GM23338 (cell line): ENCODE data around the gene CYSLTR2. TPM values are rescaled to one million over a fixed set of nuclear protein-coding genes. Genes with fewer than 3 reads are reported as not detected.

Source experiments
- ATAC-seq: fragments of 200-7000 bp; cut with Tn5 transposase; 3 replicates; pipeline ENCODE4 v1.9.1; 2020
- DNase-seq: peaks from one replicate; pipeline ENCODE4 v3.0.0-alpha.2; 2015; ENCODE audit warnings: low spot score
- H2AFZ ChIP-seq: fragments of 200-600 bp; sonication (generic); 2 replicates; pipeline ENCODE4 v1.8.0; 2016; ENCODE audit warnings: antibody characterized with exemption, mild to moderate bottlenecking, moderate library complexity
- H3F3A ChIP-seq: fragments of 200-600 bp; sonication (generic); replicated peaks from 2 replicates; pipeline ENCODE4 v1.8.0; 2017; ENCODE audit warnings: antibody characterized with exemption, mixed run types, low read depth
- H3K27ac ChIP-seq: fragments of 200-600 bp; sonication (generic); 2 replicates; pipeline ENCODE4 v1.6.1; 2016; ENCODE audit warnings: low read depth
- H3K27me3 ChIP-seq: fragments of 200-600 bp; sonication (generic); 2 replicates; pipeline ENCODE4 v1.8.0; 2016; ENCODE audit warnings: mild to moderate bottlenecking, mixed run types, moderate library complexity; ENCODE audit not compliant: insufficient read depth
- H3K36me3 ChIP-seq: fragments of 200-600 bp; sonication (generic); 2 replicates; pipeline ENCODE4 v1.8.0; 2016; ENCODE audit warnings: mild to moderate bottlenecking; ENCODE audit not compliant: insufficient read depth
- H3K4me1 ChIP-seq: fragments of 200-600 bp; sonication (generic); 2 replicates; pipeline ENCODE4 v1.8.0; 2016; ENCODE audit warnings: mild to moderate bottlenecking, moderate library complexity; ENCODE audit not compliant: insufficient read depth
- H3K4me2 ChIP-seq: fragments of 200-600 bp; sonication (generic); 2 replicates; pipeline ENCODE4 v1.7.1; 2017; ENCODE audit warnings: mixed run types
- H3K4me3 ChIP-seq: fragments of 200-600 bp; sonication (generic); 2 replicates; pipeline ENCODE4 v1.6.1; 2016; ENCODE audit warnings: mixed run types
- H3K79me2 ChIP-seq: fragments of 200-600 bp; sonication (generic); replicated peaks from 2 replicates; pipeline ENCODE4 v1.8.0; 2017; ENCODE audit warnings: mild to moderate bottlenecking; ENCODE audit not compliant: insufficient read depth
- H3K9me2 ChIP-seq: fragments of 200-600 bp; sonication (generic); 2 replicates; pipeline ENCODE4 v1.8.0; 2017; ENCODE audit not compliant: insufficient read depth
- H4K20me1 ChIP-seq: fragments of 200-600 bp; sonication (generic); replicated peaks from 2 replicates; pipeline ENCODE4 v1.8.0; 2017; ENCODE audit warnings: mild to moderate bottlenecking; ENCODE audit not compliant: insufficient read depth
- H3K27ac Mint-ChIP-seq: 2 replicates; pipeline ENCODE4 v1.8.0; 2020; ENCODE audit warnings: inconsistent platforms, mild to moderate bottlenecking, moderate library complexity, mixed read lengths
- H3K27me3 Mint-ChIP-seq: 3 replicates; pipeline ENCODE4 v1.8.0; 2022; ENCODE audit warnings: low read depth, mild to moderate bottlenecking, moderate library complexity, mixed read lengths, inconsistent platforms; ENCODE audit not compliant: insufficient read depth, poor library complexity
- H3K36me3 Mint-ChIP-seq: 3 replicates; pipeline ENCODE4 v1.8.0; 2021; ENCODE audit warnings: low read depth, mild to moderate bottlenecking, inconsistent platforms, moderate library complexity, mixed read lengths
- H3K4me1 Mint-ChIP-seq: 3 replicates; pipeline ENCODE4 v1.8.0; 2020; ENCODE audit warnings: mild to moderate bottlenecking, inconsistent platforms, mixed read lengths
- H3K4me3 Mint-ChIP-seq: 3 replicates; pipeline ENCODE4 v1.8.0; 2021; ENCODE audit warnings: moderate library complexity, mild to moderate bottlenecking, inconsistent platforms, mixed read lengths
- H3K9me3 Mint-ChIP-seq: 3 replicates; pipeline ENCODE4 v1.8.0; 2020; ENCODE audit warnings: moderate library complexity, mild to moderate bottlenecking, inconsistent platforms, mixed read lengths
- CREB1 ChIP-seq: fragments of 250-450 bp; sonication (Bioruptor Pico); IDR thresholded peaks from 2 replicates; pipeline ENCODE4 v1.5.0; 2020; ENCODE audit warnings: low read depth, mild to moderate bottlenecking, moderate library complexity
- EZH2phosphoT487 ChIP-seq: fragments of 200-600 bp; sonication (generic); IDR thresholded peaks from one replicate; pipeline ENCODE4 v1.8.1; 2018; ENCODE audit warnings: antibody characterized with exemption; ENCODE audit not compliant: unreplicated experiment
- JUNB ChIP-seq: IDR thresholded peaks from one replicate; pipeline ENCODE4 v1.6.1; 2016; ENCODE audit warnings: antibody characterized with exemption; ENCODE audit not compliant: unreplicated experiment
- NANOG ChIP-seq: IDR thresholded peaks from 2 replicates; pipeline ENCODE4 v1.6.1; 2016; ENCODE audit warnings: antibody characterized with exemption, borderline replicate concordance
- POLR2AphosphoS5 ChIP-seq: IDR thresholded peaks from 2 replicates; pipeline ENCODE4 v1.6.1; 2016; ENCODE audit warnings: antibody characterized with exemption, low read depth
- STAT1 ChIP-seq: IDR thresholded peaks from one replicate; pipeline ENCODE4 v1.6.1; 2016; ENCODE audit warnings: antibody characterized with exemption; ENCODE audit not compliant: unreplicated experiment
- ZNF114 ChIP-seq: fragments of 250-450 bp; sonication (Bioruptor Pico); IDR thresholded peaks from 2 replicates; pipeline ENCODE4 v1.5.0; 2020; ENCODE audit warnings: mild to moderate bottlenecking, moderate library complexity
- ZNF331 ChIP-seq: fragments of 250-450 bp; sonication (Bioruptor Pico); IDR thresholded peaks from 2 replicates; pipeline ENCODE4 v1.5.0; 2020; ENCODE audit warnings: low read depth, mild to moderate bottlenecking, moderate library complexity
- polyA plus RNA-seq: library from polyadenylated mRNA; unstranded; fragments of >200 nt; fragmentation: Nextera tagmentation; extraction: Ambion mirVana; gene quantifications from 2 replicates; pipeline ENCODE4 v1.2.1, GENCODE V29; 2016
- total RNA-seq: library from RNA; depleted of rRNA; stranded (reverse); fragments of >200 nt; shearing (Covaris generic); gene quantifications from 2 replicates; pipeline ENCODE4 v1.2.3, GENCODE V29; 2014
- TF ChIP-seq, protein P1 (sequence below): IDR thresholded peaks from 2 replicates; pipeline ENCODE4 v1.6.1; 2016; ENCODE audit warnings: antibody characterized with exemption
- TF ChIP-seq, protein P2 (sequence below): IDR thresholded peaks from one replicate; pipeline ENCODE4 v1.6.1; 2018; ENCODE audit warnings: antibody characterized with exemption; ENCODE audit not compliant: unreplicated experiment
- TF ChIP-seq, protein P3 (sequence below), 2 experiments: fragments of 200-600 bp in 1 of 2; sonication (generic) in 1 of 2; conservative IDR thresholded peaks; 2 replicates each; pipeline versions ENCODE4 v1.5.1 to v1.6.1; 2016 to 2017; ENCODE audit warnings: antibody characterized with exemption in 2 of 2, low read depth in 2 of 2, mild to moderate bottlenecking in 2 of 2, moderate library complexity in 1 of 2
- TF ChIP-seq, protein P4 (sequence below): fragments of 250-450 bp; sonication (Bioruptor Pico); IDR thresholded peaks from 2 replicates; pipeline ENCODE4 v1.5.0; 2020; ENCODE audit warnings: mild to moderate bottlenecking, moderate library complexity

Gene CYSLTR2
- total and polyA plus RNA-seq, 2 experiments from 2014 or later, result not detected

DNA sequence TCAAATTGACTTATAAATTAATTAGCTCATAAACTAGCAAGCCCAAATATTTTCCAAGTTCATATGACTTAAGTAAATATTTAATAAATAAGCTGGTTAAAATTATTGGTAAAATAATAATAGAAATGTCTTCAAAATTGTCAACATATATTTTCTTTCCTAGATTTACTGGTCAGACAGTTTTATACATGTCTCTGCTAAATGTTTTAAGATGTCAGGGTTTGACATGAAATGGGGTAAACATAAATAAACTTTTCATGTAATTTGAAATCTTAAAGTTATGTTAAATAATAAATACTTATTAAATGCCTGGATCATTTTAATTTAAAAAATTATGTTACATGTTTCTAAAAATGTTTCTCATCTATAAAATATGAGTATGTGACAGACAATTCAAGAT lies 18.3 kb upstream of the CYSLTR2 start:
- DNase-seq (no peak), ATAC-seq (no peak)
- no peaks in the 10 kb centered on the region; the same call in 1 of the 2 replicates for H3K36me3 ChIP-seq
- H3K4me3 ChIP-seq, result no peak overlapping the region
- H3K79me2 ChIP-seq, result no peaks in the 10 kb centered on the region
- H3K27me3 ChIP-seq, result no peaks in the 10 kb centered on the region
- Mint-ChIP-seq H3K4me3 (no peak overlapping the region), H3K27ac (no peak overlapping the region), H3K27me3 (peaks cover 3% of the 10 kb centered on the region), H3K9me3 (peaks cover 18% of the 10 kb centered on the region), H3K4me1 (no peaks in the 10 kb centered on the region), H3K36me3 (peaks cover 5% of the 10 kb centered on the region)
- no peaks in the 10 kb centered on the region for H3K4me1 ChIP-seq
- no peak overlapping the region for H2AFZ ChIP-seq
- H3K9me2 ChIP-seq, result peaks cover 6% of the 10 kb centered on the region
- TF ChIP-seq ZNF114 (CRISPR knock-in tag), result no peak
- no peak for TF ChIP-seq NANOG
- no peak for TF ChIP-seq JUNB
- TF ChIP-seq EZH2phosphoT487, result no peak
- TF ChIP-seq, protein P1, sequence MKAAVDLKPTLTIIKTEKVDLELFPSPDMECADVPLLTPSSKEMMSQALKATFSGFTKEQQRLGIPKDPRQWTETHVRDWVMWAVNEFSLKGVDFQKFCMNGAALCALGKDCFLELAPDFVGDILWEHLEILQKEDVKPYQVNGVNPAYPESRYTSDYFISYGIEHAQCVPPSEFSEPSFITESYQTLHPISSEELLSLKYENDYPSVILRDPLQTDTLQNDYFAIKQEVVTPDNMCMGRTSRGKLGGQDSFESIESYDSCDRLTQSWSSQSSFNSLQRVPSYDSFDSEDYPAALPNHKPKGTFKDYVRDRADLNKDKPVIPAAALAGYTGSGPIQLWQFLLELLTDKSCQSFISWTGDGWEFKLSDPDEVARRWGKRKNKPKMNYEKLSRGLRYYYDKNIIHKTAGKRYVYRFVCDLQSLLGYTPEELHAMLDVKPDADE, result no peak
- no peak for TF ChIP-seq POLR2AphosphoS5
- TF ChIP-seq, protein P2, sequence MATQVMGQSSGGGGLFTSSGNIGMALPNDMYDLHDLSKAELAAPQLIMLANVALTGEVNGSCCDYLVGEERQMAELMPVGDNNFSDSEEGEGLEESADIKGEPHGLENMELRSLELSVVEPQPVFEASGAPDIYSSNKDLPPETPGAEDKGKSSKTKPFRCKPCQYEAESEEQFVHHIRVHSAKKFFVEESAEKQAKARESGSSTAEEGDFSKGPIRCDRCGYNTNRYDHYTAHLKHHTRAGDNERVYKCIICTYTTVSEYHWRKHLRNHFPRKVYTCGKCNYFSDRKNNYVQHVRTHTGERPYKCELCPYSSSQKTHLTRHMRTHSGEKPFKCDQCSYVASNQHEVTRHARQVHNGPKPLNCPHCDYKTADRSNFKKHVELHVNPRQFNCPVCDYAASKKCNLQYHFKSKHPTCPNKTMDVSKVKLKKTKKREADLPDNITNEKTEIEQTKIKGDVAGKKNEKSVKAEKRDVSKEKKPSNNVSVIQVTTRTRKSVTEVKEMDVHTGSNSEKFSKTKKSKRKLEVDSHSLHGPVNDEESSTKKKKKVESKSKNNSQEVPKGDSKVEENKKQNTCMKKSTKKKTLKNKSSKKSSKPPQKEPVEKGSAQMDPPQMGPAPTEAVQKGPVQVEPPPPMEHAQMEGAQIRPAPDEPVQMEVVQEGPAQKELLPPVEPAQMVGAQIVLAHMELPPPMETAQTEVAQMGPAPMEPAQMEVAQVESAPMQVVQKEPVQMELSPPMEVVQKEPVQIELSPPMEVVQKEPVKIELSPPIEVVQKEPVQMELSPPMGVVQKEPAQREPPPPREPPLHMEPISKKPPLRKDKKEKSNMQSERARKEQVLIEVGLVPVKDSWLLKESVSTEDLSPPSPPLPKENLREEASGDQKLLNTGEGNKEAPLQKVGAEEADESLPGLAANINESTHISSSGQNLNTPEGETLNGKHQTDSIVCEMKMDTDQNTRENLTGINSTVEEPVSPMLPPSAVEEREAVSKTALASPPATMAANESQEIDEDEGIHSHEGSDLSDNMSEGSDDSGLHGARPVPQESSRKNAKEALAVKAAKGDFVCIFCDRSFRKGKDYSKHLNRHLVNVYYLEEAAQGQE, result no peak
- TF ChIP-seq, protein P3, sequence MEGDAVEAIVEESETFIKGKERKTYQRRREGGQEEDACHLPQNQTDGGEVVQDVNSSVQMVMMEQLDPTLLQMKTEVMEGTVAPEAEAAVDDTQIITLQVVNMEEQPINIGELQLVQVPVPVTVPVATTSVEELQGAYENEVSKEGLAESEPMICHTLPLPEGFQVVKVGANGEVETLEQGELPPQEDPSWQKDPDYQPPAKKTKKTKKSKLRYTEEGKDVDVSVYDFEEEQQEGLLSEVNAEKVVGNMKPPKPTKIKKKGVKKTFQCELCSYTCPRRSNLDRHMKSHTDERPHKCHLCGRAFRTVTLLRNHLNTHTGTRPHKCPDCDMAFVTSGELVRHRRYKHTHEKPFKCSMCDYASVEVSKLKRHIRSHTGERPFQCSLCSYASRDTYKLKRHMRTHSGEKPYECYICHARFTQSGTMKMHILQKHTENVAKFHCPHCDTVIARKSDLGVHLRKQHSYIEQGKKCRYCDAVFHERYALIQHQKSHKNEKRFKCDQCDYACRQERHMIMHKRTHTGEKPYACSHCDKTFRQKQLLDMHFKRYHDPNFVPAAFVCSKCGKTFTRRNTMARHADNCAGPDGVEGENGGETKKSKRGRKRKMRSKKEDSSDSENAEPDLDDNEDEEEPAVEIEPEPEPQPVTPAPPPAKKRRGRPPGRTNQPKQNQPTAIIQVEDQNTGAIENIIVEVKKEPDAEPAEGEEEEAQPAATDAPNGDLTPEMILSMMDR (conservative IDR thresholded peaks at IDR 0.05; ENCODE audit: low read depth in 2 of 2), result no peak
- TF ChIP-seq STAT1, result no peak
- TF ChIP-seq CREB1 (CRISPR knock-in tag), result no peak
- TF ChIP-seq ZNF331 (CRISPR knock-in tag), result no peak
- TF ChIP-seq, protein P4, sequence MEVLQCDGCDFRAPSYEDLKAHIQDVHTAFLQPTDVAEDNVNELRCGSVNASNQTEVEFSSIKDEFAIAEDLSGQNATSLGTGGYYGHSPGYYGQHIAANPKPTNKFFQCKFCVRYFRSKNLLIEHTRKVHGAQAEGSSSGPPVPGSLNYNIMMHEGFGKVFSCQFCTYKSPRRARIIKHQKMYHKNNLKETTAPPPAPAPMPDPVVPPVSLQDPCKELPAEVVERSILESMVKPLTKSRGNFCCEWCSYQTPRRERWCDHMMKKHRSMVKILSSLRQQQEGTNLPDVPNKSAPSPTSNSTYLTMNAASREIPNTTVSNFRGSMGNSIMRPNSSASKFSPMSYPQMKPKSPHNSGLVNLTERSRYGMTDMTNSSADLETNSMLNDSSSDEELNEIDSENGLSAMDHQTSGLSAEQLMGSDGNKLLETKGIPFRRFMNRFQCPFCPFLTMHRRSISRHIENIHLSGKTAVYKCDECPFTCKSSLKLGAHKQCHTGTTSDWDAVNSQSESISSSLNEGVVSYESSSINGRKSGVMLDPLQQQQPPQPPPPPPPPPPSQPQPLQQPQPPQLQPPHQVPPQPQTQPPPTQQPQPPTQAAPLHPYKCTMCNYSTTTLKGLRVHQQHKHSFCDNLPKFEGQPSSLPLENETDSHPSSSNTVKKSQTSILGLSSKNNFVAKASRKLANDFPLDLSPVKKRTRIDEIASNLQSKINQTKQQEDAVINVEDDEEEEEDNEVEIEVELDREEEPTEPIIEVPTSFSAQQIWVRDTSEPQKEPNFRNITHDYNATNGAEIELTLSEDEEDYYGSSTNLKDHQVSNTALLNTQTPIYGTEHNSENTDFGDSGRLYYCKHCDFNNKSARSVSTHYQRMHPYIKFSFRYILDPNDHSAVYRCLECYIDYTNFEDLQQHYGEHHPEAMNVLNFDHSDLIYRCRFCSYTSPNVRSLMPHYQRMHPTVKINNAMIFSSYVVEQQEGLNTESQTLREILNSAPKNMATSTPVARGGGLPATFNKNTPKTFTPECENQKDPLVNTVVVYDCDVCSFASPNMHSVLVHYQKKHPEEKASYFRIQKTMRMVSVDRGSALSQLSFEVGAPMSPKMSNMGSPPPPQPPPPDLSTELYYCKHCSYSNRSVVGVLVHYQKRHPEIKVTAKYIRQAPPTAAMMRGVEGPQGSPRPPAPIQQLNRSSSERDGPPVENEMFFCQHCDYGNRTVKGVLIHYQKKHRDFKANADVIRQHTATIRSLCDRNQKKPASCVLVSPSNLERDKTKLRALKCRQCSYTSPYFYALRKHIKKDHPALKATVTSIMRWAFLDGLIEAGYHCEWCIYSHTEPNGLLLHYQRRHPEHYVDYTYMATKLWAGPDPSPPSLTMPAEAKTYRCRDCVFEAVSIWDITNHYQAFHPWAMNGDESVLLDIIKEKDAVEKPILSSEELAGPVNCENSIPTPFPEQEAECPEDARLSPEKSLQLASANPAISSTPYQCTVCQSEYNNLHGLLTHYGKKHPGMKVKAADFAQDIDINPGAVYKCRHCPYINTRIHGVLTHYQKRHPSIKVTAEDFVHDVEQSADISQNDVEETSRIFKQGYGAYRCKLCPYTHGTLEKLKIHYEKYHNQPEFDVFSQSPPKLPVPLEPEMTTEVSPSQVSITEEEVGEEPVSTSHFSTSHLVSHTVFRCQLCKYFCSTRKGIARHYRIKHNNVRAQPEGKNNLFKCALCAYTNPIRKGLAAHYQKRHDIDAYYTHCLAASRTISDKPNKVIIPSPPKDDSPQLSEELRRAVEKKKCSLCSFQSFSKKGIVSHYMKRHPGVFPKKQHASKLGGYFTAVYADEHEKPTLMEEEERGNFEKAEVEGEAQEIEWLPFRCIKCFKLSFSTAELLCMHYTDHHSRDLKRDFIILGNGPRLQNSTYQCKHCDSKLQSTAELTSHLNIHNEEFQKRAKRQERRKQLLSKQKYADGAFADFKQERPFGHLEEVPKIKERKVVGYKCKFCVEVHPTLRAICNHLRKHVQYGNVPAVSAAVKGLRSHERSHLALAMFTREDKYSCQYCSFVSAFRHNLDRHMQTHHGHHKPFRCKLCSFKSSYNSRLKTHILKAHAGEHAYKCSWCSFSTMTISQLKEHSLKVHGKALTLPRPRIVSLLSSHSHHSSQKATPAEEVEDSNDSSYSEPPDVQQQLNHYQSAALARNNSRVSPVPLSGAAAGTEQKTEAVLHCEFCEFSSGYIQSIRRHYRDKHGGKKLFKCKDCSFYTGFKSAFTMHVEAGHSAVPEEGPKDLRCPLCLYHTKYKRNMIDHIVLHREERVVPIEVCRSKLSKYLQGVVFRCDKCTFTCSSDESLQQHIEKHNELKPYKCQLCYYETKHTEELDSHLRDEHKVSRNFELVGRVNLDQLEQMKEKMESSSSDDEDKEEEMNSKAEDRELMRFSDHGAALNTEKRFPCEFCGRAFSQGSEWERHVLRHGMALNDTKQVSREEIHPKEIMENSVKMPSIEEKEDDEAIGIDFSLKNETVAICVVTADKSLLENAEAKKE (CRISPR knock-in tag), result no peak
- H3K27ac ChIP-seq, result no peak overlapping the region
- H4K20me1 ChIP-seq, result no peaks in the 10 kb centered on the region
- no peaks in the 10 kb centered on the region for H3F3A ChIP-seq
- no peak overlapping the region for H3K4me2 ChIP-seq
